Heart left ventricle (tissue), 16 donors: ENCODE measurements around the gene ATXN7L1. TPM values are rescaled to one million over a fixed set of nuclear protein-coding genes. Genes with fewer than 3 reads are reported as not detected.

Source experiments
- ATAC-seq, 4 donors: fragments of 200-7000 bp; cut with Tn5 transposase; one replicate each; pipeline ENCODE4 v1.9.1; 2020 to 2022; ENCODE audit warnings: moderate library complexity in 4 of 4, mild to moderate bottlenecking in 3 of 4, moderate number of reproducible peaks in 1 of 4
- DNase-seq, 5 donors: peaks; one replicate each; pipeline ENCODE4 v3.0.0-alpha.2; 2020
- H3K27ac ChIP-seq, 12 donors: fragments of 200-600 bp; sonication (generic) in 4 of 12; one replicate each; pipeline versions ENCODE4 v1.5.0 to v1.8.0; 2016 to 2022; ENCODE audit warnings: mild to moderate bottlenecking in 2 of 12
- H3K27me3 ChIP-seq, 9 donors: fragments of 200-600 bp; sonication (generic) in 2 of 9; one replicate each; pipeline versions ENCODE4 v1.5.1 to v1.8.0; 2016 to 2022; ENCODE audit warnings: mild to moderate bottlenecking in 3 of 9
- H3K36me3 ChIP-seq, 9 donors: fragments of 200-600 bp; sonication (generic) in 2 of 9; one replicate each; pipeline versions ENCODE4 v1.5.0 to v1.8.0; 2018 to 2022; ENCODE audit warnings: mild to moderate bottlenecking in 2 of 9
- H3K4me1 ChIP-seq, 12 donors: fragments of 200-600 bp; sonication (generic) in 4 of 12; one replicate each; pipeline versions ENCODE4 v1.5.0 to v1.8.0; 2016 to 2022; ENCODE audit warnings: mild to moderate bottlenecking in 3 of 12
- H3K4me3 ChIP-seq, 12 donors: fragments of 200-600 bp; sonication (generic) in 4 of 12; one replicate each; pipeline versions ENCODE4 v1.5.0 to v1.8.0; 2017 to 2022; ENCODE audit warnings: mild to moderate bottlenecking in 9 of 12, moderate library complexity in 4 of 12
- H3K9me3 ChIP-seq, 12 donors: fragments of 200-600 bp; sonication (generic) in 4 of 12; one replicate each; pipeline versions ENCODE4 v1.5.0 to v1.8.0; 2016 to 2022; ENCODE audit warnings: mild to moderate bottlenecking in 1 of 12
- CTCF ChIP-seq, 12 donors: fragments of 200-600 bp; sonication (generic) in 4 of 12; IDR thresholded peaks; one replicate each; pipeline versions ENCODE4 v1.5.0 to v1.8.0; 2018 to 2022; ENCODE audit warnings: antibody characterized with exemption in 12 of 12, mild to moderate bottlenecking in 5 of 12
- POLR2A ChIP-seq, 2 donors: fragments of 450-650 bp; IDR thresholded peaks; one replicate each; pipeline ENCODE4 v1.6.1; 2017; ENCODE audit warnings: antibody characterized with exemption in 2 of 2, mild to moderate bottlenecking in 2 of 2, moderate library complexity in 2 of 2
- WGBS, 4 donors: extraction: QIAGEN DNeasy Blood & Tissue Kit in 2 of 4; methylation state at CpG; one replicate each; pipeline versions ENCODE4 v1.1.5 to v1.1.7; 2013 to 2018; 5-methylcytosine and 5-hydroxymethylcytosine counted together
- intact Hi-C, 10 donors: fragments of 100-400 bp; cut with DNase I; formaldehyde crosslinking; loops; one replicate each; pipeline versions ENCODE4 v1.11.1 to v1.14.2; 2022
- polyA plus RNA-seq, 2 donors: library from polyadenylated mRNA; stranded (reverse); fragments of 200-250 nt; gene quantifications; one replicate each; pipeline ENCODE4 v1.2.3, GENCODE V29; 2013
- total RNA-seq, 9 donors: library from RNA; depleted of rRNA in 2 of 9; stranded (reverse); fragments of >200 nt in 2 of 9; fragmentation: NEBNext Ultra II Directional in 3 of 9; extraction: Animal tissue kit (Norgen Biotek cat#: 25700) in 3 of 9; gene quantifications; one replicate each; pipeline versions ENCODE4 v1.1.0 to v1.2.4, GENCODE V29; 2016 to 2023
- donor health status: ischemic (EF 13 %, LVEDD 7.1; RV severe dilation, severe dysfunction).
- donor health status: healthy with polysubstance abuse.
- donor health status: DM: no; HTN: yes; CAD: no.
- donor health status: DM: no; HTN: no; CAD: no.
- donor health status: ischemic (EF 25% LVEDD 6.9; RV normal size, moderate dysfunction).
- donor health status: ischemic (EF 25% LVEDD 5.7; RV mildly dilated, moderate dysfunction).
- donor health status: healthy.
- donor health status: DM: yes; HTN: yes; CAD: no.
- donor health status: ischemic (EF 35%, LVEDD 5.7; RV mildly dilated, moderate dysfunction).
- donor health status: nonischemic (EF 11% LVEDD 7.7; RV severe dilation, severe dysfunction).
- donor health status: DM: yes; HTN: yes; CAD: no.
- donor health status: PGD.
- donor health status: ischemic (EF 29% LVEDD 5.4; RV normal size, mild dysfunction).
- donor health status: nonischemic (EF 23%, LVEDD 6.1; RV moderate dilation, normal function).

The ATXN7L1 gene
- total and polyA plus RNA-seq, 11 donors = 2.0 to 10.6 (median 3.6) TPM

GRCh38 chr7:105643851-105644250, 232.5 kb downstream of the ATXN7L1 start:
- H3K9me3 ChIP-seq = no peaks in the 10 kb centered on the region
- no peak overlapping the region for H3K4me3 ChIP-seq
- no peaks in the 10 kb centered on the region for H3K27me3 ChIP-seq
- H3K36me3 ChIP-seq = peaks cover 0 to 51% (median 28%) of the 10 kb centered on the region in 9 donors
- no peak overlapping the region for H3K27ac ChIP-seq
- ATAC-seq (no peak), DNase-seq (no peak)
- intact Hi-C loops = no loop called here
- WGBS, 4 donors = 60 to 94% (median 75%) methylated on average over 1 of the region's 1 CpG
- peaks cover 0 to 11% (median 4%) of the 10 kb centered on the region in 12 donors for H3K4me1 ChIP-seq
- no peak for TF ChIP-seq CTCF (IDR thresholded peaks at IDR 0.05)
- no peak for TF ChIP-seq POLR2A (IDR thresholded peaks at IDR 0.05)

GRCh38 chr7:105643384-105643783, 233.0 kb downstream of the ATXN7L1 start:
- no peaks in the 10 kb centered on the region for H3K27me3 ChIP-seq
- intact Hi-C loops = no loop called here
- H3K27ac ChIP-seq = no peak overlapping the region
- DNase-seq (peak; percentile 31 to 82 (median 69)), ATAC-seq (peak; percentile 81 to 89 (median 84))
- TF ChIP-seq CTCF (IDR thresholded peaks at IDR 0.05) (peak in 2 of 12 donors; percentile 11 to 17), POLR2A (IDR thresholded peaks at IDR 0.05) (no peak)
- H3K36me3 ChIP-seq = peaks cover 0 to 56% (median 30%) of the 10 kb centered on the region in 9 donors
- 40 to 58% (median 45%) methylated on average over 11 to 15 of the region's 15 CpGs for WGBS, 4 donors
- H3K4me1 ChIP-seq = peaks cover 0 to 10% (median 4%) of the 10 kb centered on the region in 12 donors
- no peak overlapping the region for H3K4me3 ChIP-seq
- no peaks in the 10 kb centered on the region for H3K9me3 ChIP-seq

GRCh38 chr7:105642264-105642663, 234.1 kb downstream of the ATXN7L1 start:
- Histone ChIP-seq H3K9me3 (no peaks in the 10 kb centered on the region), H3K4me1 (peaks cover 0 to 10% (median 1%) of the 10 kb centered on the region in 12 donors), H3K27ac (no peak overlapping the region), H3K36me3 (peaks cover 0 to 67% (median 41%) of the 10 kb centered on the region in 9 donors), H3K27me3 (no peaks in the 10 kb centered on the region), H3K4me3 (no peak overlapping the region)
- intact Hi-C loops = no loop called here
- TF ChIP-seq POLR2A (IDR thresholded peaks at IDR 0.05) (no peak), CTCF (IDR thresholded peaks at IDR 0.05) (no peak)
- no peak for ATAC-seq
- WGBS, 4 donors = 95 to 98% (median 96%) methylated on average over 6 to 7 of the region's 7 CpGs
- DNase-seq = no peak

- Histone ChIP-seq H3K27me3 (no peaks in the 10 kb centered on the region), H3K36me3 (peaks cover 0 to 76% (median 51%) of the 10 kb centered on the region in 9 donors), H3K9me3 (no peaks in the 10 kb centered on the region), H3K4me3 (no peak overlapping the region), H3K27ac (no peak overlapping the region), H3K4me1 (peaks cover 0 to 10% (median 1%) of the 10 kb centered on the region in 12 donors)
- DNase-seq (no peak), ATAC-seq (no peak)
- 93 to 94% (median 93%) methylated on average over 16 of the region's 16 CpGs for WGBS, 4 donors
- intact Hi-C loops = no loop called here
- TF ChIP-seq CTCF (IDR thresholded peaks at IDR 0.05) = no peak
- TF ChIP-seq POLR2A (IDR thresholded peaks at IDR 0.05) = no peak
Observed at GRCh38 chr7:105640956-105641810, 235.2 kb downstream of the ATXN7L1 start.
